ENCODE measurements around the gene FMN2. TPM values are rescaled to one million over a fixed set of nuclear protein-coding genes. Genes with fewer than 3 reads are reported as not detected.
"Not testable (repeated sequence)": the region's sequence is repeated elsewhere in the genome, so short reads cannot be mapped to it uniquely, and the experiment has no call there.

The FMN2 gene
- total RNA-seq, 4 donors from 2014 or later = 3.6 to 35.5 (median 5.6) TPM

DNA sequence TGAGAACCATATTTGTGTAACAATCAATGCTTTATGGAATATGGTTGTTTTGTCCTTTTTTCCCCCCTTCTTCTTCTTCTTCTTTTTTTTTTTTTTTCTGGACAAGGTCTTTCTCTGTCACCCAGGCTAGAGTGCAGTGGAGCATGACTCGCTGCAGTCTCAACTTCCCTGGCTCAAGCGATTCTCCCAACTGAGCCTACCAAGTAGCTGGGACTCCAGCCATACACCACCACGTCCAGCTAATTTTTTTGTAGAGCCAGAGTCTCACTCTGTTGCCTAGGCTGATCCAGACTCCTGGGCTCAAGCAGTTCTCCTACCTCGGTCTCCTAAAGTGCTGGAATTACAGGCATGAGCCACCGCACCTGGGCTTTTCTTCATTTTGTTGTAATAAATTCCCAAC, 86.7 kb downstream of the FMN2 start:
- intact Hi-C loops (cut with DNase I; ENCODE audit: low total_unique reads) = no loop called here
- H3K27ac ChIP-seq = no peak overlapping the region
- H3K9me3 ChIP-seq = no peaks in the 10 kb centered on the region
- no peaks in the 10 kb centered on the region for H3K36me3 ChIP-seq
- in situ Hi-C loops (cut with MboI; ENCODE audit: low pct_ligation_motif_present in 1 of 4, low pct_unique_long_range_greater_than_20kb in 1 of 4, low sequenced_read_pairs in 3 of 4) = loop anchor here in 3 of 4 donors (25.0 kb wide), 2 partner anchors 434 to 509 kb away; partner anchors contain the start of gene GREM2 (in 1 of the 3)
- H3K27me3 ChIP-seq = no peaks in the 10 kb centered on the region
- TF ChIP-seq POLR2AphosphoS5 (IDR thresholded peaks at IDR 0.05) = no peak
- TF ChIP-seq, protein P1, sequence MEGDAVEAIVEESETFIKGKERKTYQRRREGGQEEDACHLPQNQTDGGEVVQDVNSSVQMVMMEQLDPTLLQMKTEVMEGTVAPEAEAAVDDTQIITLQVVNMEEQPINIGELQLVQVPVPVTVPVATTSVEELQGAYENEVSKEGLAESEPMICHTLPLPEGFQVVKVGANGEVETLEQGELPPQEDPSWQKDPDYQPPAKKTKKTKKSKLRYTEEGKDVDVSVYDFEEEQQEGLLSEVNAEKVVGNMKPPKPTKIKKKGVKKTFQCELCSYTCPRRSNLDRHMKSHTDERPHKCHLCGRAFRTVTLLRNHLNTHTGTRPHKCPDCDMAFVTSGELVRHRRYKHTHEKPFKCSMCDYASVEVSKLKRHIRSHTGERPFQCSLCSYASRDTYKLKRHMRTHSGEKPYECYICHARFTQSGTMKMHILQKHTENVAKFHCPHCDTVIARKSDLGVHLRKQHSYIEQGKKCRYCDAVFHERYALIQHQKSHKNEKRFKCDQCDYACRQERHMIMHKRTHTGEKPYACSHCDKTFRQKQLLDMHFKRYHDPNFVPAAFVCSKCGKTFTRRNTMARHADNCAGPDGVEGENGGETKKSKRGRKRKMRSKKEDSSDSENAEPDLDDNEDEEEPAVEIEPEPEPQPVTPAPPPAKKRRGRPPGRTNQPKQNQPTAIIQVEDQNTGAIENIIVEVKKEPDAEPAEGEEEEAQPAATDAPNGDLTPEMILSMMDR (IDR thresholded peaks at IDR 0.05) = no peak
- no peaks in the 10 kb centered on the region for H3K4me1 ChIP-seq
- H3K4me3 ChIP-seq = no peak overlapping the region
- no peak for DNase-seq
- 81 to 90% methylated on average over 2 to 5 of the region's 5 CpGs for WGBS, 2 donors (ENCODE audit: low coverage in 1 of 2)

DNA sequence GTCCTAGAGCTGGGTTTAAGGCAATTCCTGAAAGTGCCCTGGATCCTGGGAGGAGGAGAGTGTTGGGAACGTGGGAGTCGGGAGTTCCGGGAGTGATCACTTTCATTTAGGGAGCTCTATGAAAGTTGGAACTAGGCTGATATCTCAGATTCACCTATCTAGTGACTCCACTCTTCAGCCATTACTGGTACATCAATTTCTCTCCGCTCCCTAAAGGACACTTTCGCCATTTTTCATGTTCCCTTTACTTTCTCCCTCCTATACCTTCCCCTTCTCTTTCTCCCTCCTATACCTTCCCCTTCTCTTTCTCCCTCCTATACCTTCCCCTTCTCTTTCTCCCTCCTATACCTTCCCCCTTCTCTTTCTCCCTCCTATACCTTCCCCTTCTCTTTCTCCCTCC, 93.0 kb downstream of the FMN2 start:
- in situ Hi-C loops (cut with MboI; ENCODE audit: low pct_ligation_motif_present in 1 of 4, low pct_unique_long_range_greater_than_20kb in 1 of 4, low sequenced_read_pairs in 3 of 4) = loop anchor here in 3 of 4 donors (10.0 to 25.0 kb wide), 3 partner anchors 428 to 503 kb away; partner anchors contain the start of gene GREM2 (in 2 of the 3)
- intact Hi-C loops (cut with DNase I; ENCODE audit: low total_unique reads); H3K27me3 ChIP-seq; H3K9me3 ChIP-seq; H3K27ac ChIP-seq; H3K4me1 ChIP-seq; H3K36me3 ChIP-seq; DNase-seq; H3K4me3 ChIP-seq: not testable (repeated sequence)
- WGBS, 2 donors (ENCODE audit: low coverage in 1 of 2) = 88 to 96% methylated on average over 5 of the region's 5 CpGs

DNA sequence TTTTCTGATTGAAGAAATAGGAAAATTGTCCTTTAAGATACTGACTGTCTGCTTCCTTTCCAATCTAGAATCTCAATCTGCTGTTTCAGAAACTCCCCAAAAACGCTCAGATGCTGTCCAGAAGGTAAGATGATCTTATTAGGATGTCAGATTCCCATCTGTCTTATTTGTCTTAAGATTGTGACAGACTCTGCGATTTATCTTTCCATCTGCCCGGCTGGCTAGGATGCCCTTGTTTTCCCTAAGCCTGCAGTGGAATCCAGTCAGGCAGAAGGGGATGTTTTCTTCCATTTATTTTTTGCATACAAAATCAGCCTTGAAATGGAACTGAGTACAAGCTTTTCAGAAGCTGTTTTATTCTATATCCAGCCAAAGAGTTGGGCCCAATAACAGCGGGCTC, 96.5 kb downstream of the FMN2 start:
- 88 to 90% methylated on average over 4 of the region's 4 CpGs for WGBS, 2 donors (ENCODE audit: low coverage in 1 of 2)
- Histone ChIP-seq H3K36me3 (no peaks in the 10 kb centered on the region), H3K27me3 (peaks cover 9% of the 10 kb centered on the region), H3K4me1 (peaks cover 0 to 10% (median 7%) of the 10 kb centered on the region in 4 donors), H3K4me3 (no peak overlapping the region), H3K9me3 (no peaks in the 10 kb centered on the region), H3K27ac (no peak overlapping the region)
- TF ChIP-seq POLR2A (IDR thresholded peaks at IDR 0.05) (no peak), EP300 (IDR thresholded peaks at IDR 0.05; ENCODE audit: low read depth) (no peak), POLR2AphosphoS5 (IDR thresholded peaks at IDR 0.05) (no peak)
- TF ChIP-seq, protein P1 (IDR thresholded peaks at IDR 0.05) = no peak
- no peak for DNase-seq
- in situ Hi-C loops (cut with MboI; ENCODE audit: low pct_ligation_motif_present in 1 of 4, low pct_unique_long_range_greater_than_20kb in 1 of 4, low sequenced_read_pairs in 3 of 4) = loop anchor here in 3 of 4 donors (10.0 to 25.0 kb wide), 3 partner anchors 424 to 499 kb away; partner anchors contain the start of gene GREM2 (in 2 of the 3)
- intact Hi-C loops (cut with DNase I; ENCODE audit: low total_unique reads) = no loop called here

DNA sequence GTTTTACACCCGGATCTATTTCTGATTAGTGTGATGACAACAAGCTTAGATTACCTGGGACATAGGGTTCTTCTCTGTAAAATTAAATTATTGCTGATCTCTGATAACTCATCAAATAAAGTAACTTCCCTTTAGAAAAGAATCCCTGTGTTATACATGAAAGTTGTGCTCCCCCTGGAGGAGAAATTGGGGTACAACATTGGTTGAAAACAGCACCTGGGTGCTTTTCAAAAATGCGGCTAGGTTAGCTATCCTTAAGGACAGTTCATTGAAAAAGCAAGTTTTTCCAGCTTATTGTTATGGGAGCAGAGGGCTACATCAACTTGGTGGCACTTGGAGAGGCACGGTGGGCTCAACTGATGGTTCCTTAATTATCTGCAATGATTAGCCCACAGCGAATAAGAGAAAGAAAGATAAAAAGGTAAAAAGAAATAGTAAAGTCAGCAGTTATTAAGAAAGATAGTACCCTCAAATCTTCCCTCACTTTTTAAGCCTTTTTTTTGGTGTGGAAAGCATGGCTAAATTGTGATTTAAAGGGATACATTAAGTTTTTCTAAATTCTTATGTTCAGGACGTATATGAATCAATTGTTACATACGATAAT, 97.8 kb downstream of the FMN2 start:
- in situ Hi-C loops (cut with MboI; ENCODE audit: low pct_ligation_motif_present in 1 of 4, low pct_unique_long_range_greater_than_20kb in 1 of 4, low sequenced_read_pairs in 3 of 4) = loop anchor here in 3 of 4 donors (10.0 to 25.0 kb wide), 3 partner anchors 423 to 498 kb away; partner anchors contain the start of gene GREM2 (in 2 of the 3)
- Histone ChIP-seq H3K27ac (no peak overlapping the region), H3K36me3 (no peaks in the 10 kb centered on the region), H3K4me3 (no peak overlapping the region), H3K9me3 (no peaks in the 10 kb centered on the region), H3K4me1 (peaks cover 0 to 12% (median 8%) of the 10 kb centered on the region in 4 donors), H3K27me3 (peaks cover 9% of the 10 kb centered on the region)
- intact Hi-C loops (cut with DNase I; ENCODE audit: low total_unique reads) = no loop called here
- TF ChIP-seq EP300 (IDR thresholded peaks at IDR 0.05; ENCODE audit: low read depth) (no peak), POLR2A (IDR thresholded peaks at IDR 0.05) (no peak), POLR2AphosphoS5 (IDR thresholded peaks at IDR 0.05) (no peak)
- TF ChIP-seq, protein P1 (IDR thresholded peaks at IDR 0.05) = peak; percentile 60 to 73 (median 71)
- 41 to 44% methylated on average over 6 of the region's 6 CpGs for WGBS, 2 donors (ENCODE audit: low coverage in 1 of 2)
- peak; percentile 33 for DNase-seq
